HG02884 (cell line): ENCODE measurements around the gene ALDH16A1.

Experiments
- ATAC-seq: cut with Tn5 transposase; IDR thresholded peaks from one replicate; pipeline ENCODE4 v1.9.1; 2021; ENCODE audit warnings: mild to moderate bottlenecking, moderate library complexity; ENCODE audit not compliant: unreplicated experiment

ALDH16A1 gene

DNA sequence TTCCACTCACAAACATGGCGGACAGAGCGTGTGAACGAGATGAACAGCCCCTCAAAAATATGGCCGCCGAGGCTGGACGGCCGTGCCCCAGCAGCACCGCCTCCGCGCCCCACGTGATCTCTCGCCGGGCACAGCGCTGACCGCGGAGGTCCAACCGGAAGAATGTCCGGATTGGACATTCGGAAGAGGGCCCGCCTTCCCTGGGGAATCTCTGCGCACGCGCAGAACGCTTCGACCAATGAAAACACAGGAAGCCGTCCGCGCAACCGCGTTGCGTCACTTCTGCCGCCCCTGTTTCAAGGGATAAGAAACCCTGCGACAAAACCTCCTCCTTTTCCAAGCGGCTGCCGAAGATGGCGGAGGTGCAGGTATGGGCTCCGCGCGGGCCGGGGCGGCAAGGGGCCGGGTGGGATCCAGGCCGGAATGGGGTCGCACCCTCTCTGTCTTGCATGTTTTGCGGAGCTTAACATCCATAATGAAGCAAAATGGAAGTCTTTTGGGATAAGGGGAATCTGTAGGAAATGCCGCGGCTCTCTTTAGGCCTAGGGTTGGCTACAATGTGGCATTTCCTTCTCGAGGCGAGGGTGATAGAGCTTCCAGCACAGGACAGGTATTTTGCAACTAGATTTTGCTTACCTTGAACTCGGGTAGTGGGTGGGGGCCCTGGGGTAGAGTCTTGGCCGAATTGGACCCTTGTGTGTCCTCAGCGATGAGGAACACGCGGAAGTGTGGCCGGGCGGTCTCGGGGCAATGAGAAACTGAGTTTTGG is 34.4 kb downstream of the ALDH16A1 start, which contains the start of gene RPL13A:
RPL13A (plus strand) TSS at position 332 of the 769 bp plus-strand sequence; CDS start at position 354, 22 bp downstream.
- ATAC-seq, result peak; percentile 77

GRCh38 chr19:49488046-49488862 is 35.2 kb downstream of the ALDH16A1 start:
- ATAC-seq, result no peak

DNA sequence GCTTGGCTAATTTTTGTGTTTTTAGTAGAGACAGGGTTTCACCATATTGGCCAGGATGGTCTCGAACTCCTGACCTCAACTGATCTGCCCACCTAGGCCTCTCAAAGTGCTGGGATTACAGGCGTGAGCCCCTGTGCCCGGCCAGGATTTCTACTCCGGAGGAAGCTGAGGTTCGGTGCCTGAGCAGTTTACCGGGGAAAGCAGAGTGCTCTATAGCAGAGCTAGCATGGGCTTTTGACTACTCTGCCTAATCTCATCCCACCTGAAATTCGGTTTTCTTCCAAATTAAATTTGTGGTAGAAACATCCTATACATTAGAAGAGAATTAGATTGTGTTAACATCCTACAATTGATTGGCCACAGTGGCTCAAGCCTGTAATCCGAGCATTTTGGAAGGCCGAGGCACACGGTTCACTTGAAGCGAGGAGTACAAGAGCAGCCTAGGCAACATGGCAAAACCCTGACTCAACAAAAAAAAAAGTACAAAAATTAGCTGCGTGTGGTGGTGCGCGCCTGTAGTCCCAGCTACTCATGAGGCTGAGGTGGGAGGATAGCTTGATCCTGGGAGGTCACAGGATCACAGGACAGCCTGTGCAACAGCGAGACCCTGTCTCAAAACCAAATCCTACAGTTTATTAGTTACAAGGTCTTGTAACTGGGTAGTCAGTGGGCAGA is 36.0 kb downstream of the ALDH16A1 start:
- ATAC-seq, result no peak

DNA sequence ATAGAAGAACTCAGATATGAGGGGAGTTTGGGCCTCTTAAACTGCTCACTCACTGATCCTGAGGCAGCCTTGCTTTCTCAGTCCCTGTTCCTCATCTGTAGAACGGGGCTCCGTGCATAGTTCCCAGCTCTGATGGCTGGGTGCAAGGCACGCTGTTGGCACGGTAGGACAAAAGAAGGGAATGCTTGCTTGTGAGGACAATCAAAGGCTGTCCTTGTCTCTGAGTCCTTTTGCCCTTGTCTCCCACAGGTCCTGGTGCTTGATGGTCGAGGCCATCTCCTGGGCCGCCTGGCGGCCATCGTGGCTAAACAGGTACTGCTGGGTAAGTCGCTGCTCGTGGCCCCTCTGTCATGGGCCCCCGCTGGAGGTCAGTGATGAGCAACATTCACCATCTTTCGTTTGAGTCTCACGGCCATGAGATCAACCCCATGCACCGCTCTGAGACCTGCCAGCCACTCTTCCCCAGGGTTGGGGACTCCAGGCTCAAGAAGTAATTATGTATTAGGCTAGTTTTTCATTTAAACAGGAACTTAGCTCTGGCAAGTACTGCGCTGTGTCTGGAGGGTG is 36.7 kb downstream of the ALDH16A1 start:
- ATAC-seq, result no peak

DNA sequence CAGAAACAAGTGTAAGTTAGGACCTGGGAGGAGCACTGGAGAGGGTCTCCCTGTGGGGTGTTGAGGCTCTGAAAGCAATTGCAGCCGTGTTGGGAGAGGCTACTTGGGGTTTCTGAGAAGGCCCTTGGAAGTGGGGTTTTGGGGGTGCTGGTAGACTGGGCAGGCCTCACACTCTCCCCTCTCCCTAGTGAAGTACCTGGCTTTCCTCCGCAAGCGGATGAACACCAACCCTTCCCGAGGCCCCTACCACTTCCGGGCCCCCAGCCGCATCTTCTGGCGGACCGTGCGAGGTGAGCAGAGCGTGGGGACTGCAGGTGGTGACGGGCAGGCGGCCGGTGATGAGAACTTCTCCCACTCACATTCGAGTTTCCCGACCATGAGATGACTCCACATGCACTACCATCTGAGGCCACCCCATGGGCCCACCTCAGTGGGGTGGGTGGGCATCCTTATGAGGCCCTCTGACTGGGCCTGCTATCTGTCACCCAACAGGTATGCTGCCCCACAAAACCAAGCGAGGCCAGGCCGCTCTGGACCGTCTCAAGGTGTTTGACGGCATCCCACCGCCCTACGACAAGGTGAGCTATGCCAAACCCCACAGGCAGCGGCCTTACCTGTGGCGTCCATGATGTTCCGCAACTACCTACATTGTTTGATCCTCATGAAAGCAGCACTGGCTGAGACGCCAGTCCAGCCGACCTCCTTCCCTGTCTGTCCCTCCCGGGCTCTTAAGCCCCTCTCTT is 37.4 kb downstream of the ALDH16A1 start:
- no peak for ATAC-seq

DNA sequence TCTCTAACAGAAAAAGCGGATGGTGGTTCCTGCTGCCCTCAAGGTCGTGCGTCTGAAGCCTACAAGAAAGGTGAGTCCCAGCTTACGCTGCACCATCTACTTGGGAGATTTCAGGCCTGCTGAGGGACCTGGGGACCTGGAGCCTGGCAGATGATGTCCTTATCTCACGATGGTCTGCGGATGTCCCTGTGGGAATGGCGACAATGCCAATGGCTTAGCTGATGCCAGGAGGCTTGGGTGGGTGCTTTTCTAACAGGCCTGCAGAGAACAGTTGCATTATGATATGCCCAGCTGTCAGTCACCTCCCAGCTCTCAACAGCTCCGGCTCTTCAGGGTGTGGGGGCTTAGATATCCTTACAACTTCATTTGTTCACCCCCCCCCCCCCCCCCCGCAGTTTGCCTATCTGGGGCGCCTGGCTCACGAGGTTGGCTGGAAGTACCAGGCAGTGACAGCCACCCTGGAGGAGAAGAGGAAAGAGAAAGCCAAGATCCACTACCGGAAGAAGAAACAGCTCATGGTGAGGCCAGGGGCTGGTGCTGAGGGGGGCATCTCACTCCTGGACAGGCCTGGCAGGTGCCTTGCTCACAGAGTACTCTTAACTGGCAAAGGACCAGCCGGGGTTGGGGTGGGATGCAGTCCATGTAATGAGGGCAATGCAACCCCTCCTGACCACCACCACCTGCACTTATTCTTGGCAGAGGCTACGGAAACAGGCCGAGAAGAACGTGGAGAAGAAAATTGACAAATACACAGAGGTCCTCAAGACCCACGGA is 38.2 kb downstream of the ALDH16A1 start:
- no peak for ATAC-seq

DNA sequence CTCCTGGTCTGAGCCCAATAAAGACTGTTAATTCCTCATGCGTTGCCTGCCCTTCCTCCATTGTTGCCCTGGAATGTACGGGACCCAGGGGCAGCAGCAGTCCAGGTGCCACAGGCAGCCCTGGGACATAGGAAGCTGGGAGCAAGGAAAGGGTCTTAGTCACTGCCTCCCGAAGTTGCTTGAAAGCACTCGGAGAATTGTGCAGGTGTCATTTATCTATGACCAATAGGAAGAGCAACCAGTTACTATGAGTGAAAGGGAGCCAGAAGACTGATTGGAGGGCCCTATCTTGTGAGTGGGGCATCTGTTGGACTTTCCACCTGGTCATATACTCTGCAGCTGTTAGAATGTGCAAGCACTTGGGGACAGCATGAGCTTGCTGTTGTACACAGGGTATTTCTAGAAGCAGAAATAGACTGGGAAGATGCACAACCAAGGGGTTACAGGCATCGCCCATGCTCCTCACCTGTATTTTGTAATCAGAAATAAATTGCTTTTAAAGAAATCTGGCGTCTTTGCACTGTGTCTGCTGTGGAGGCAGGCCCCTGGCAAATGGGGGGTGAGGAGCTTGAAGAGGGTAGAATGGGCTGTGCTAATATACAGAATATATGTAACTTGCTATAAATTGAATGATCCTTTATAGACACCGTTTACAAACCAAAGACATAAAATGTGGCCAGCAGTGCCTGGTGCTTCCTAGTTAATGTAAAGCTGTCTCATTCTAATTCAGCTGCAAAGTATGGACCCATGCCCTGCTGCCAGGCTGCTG is 39.0 kb downstream of the ALDH16A1 start:
- ATAC-seq, result no peak

GRCh38 chr19:49492573-49493405 is 39.8 kb downstream of the ALDH16A1 start:
- no peak for ATAC-seq

DNA sequence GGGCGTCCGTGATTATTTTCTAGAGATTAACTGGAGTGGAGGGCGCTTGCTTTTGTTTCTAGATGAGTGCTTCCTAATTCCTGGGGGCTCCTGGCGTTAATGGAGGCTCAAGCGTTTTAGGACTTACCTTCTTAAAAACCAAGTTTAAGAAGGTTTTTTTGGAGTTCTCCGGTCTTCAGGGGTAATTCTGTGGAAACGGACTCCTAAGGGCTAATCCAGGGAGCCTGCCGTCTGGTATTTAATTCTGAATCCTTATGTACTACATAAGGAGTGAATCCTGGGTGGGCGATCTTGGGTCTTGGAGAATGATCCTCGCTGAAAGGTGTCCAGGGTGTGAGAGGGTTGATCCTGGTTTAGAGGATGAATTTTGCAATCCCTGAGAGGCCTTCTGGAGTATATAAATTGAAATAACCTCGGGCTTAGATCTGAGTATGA is 43.6 kb downstream of the ALDH16A1 start:
- ATAC-seq, result no peak

DNA sequence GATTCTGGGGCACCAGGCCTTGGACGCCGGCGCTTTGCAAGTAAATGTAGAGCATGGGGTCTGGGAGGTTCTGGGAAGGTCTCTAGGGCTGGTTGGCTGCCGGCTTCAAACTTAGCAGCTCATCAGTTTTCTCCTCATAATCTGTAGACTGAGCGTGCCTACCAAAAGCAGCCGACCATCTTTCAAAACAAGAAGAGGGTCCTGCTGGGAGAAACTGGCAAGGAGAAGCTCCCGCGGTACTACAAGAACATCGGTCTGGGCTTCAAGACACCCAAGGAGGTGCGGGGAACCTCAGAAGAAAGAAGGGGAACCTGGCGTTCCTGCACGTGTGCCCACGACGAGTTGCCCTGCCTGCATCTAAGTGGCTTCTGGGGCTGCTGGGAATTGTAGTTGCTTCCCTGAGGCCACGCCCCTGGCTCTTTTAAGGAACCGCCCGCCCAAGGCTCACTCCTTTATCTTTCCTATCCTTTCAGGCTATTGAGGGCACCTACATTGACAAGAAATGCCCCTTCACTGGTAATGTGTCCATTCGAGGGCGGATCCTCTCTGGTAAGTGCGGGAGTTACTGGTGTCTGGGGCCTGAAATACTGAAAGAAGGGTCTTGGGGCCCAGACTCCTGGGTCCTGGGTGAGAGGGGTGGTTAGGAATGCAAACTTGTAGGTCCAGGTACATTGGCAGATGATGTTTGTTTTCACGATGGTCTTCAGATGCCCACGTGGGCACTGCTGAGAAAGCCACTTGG is 44.2 kb downstream of the ALDH16A1 start:
- ATAC-seq, result no peak

DNA sequence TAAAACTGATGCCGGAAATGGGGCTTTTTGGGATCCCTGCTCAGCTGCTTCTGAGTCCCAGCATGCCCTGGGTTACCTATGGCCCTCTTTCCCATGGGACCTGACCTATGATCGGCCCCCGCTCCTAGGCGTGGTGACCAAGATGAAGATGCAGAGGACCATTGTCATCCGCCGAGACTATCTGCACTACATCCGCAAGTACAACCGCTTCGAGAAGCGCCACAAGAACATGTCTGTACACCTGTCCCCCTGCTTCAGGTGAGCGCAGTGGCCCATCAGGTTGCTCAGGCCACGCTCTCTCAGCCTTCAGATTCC is 44.7 kb downstream of the ALDH16A1 start:
- ATAC-seq, result no peak

DNA sequence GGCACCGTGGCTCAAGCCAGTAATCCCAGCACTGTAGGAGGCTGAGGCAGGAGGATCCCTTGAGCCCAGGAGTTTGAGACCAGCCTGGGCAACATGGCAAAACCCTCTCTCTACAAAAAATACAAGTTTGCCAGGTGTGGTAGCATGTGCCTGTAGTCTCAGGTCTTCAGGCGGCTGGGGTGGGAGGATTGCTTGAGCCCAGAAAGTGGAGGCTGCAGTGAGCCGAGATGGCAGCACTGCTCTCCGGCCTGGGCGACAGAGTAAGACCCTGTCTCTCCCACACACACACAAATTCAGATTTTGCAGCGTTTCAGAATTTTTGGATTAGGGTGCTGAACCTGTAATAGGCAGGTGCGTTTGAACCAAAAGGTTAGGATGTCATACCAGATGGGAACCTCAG is 45.5 kb downstream of the ALDH16A1 start:
- ATAC-seq, result no peak

DNA sequence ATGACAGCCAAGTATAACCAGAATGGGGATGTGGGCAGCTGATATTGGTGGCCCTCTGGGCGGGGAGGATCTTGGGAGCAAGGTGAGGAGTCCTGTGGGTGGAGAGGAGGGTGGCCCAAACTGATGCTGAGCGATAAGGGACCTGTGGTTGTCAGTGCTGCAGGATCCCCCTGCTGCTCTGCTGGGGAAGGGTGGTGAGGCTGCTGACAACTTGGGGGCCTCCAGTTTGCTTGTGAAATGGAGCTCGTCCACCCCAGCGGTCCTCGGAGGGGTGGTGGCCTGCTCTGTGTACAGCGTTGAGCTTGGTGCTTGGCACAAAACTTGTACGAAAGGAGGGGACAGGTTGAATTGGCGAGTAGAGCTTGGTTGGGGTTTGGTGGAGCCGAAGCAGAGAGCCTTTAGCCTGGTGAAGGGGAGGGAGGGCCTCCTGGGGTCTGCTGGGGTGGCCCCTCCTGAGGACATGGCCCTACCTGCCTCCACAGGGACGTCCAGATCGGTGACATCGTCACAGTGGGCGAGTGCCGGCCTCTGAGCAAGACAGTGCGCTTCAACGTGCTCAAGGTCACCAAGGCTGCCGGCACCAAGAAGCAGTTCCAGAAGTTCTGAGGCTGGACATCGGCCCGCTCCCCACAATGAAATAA is 46.1 kb downstream of the ALDH16A1 start:
- no peak for ATAC-seq

DNA sequence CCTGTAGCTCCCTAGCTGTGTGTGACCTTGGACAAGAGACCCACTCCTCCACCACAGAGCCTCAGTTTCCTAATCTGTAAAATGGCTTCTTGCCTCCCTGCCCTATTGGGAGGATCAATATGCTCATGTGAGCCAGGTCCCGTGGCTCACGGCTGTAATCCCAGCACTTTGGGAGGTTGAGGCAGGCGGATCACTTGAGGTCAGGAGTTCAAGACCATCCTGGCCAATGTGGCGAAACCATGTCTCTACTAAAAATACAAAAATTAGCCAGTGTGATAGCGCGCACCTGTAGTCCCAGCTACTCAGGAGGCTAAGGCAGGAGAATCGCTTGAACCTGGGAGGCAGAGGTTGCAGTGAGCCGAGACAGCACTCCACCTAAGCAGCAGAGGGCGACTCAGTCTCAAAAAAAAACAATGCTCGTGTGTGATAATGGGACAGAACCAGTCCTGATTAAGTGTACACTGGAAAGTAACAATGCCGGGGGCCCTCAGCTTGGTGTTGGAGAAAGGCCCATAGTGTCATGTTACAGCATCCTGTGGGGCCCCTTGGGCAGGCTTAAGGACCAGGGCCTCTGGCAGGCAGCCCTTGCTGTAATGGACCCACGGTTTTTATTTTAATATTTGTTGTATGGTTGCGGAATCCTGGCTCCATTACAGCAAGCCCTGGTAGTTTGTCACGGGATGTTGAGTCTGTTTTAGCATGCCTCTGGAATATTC is 50.0 kb downstream of the ALDH16A1 start:
- ATAC-seq, result no peak

DNA sequence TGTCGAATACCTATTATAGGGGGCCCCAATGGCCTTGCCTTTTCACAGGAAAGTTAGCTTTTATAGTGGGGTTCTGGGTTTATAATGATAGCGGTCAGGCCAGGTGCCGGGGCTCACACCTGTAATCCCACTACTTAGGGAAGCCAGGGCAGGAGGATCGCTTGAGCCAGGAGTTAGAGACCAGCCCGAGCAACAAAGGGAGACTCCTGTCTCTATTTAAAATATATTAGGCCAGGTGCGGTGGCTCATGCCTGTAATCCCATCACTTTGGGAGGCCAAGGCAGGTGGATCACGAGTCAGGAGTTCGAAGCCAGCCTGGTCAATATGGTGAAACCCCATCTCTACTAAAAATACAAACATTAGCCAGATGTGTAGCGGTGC is 50.5 kb downstream of the ALDH16A1 start:
- no peak for ATAC-seq

GRCh38 chr19:49506575-49507105 is 53.6 kb downstream of the ALDH16A1 start:
- ATAC-seq, result no peak
